Spinal cord (tissue), 10 donors: ENCODE data around the gene FAM3D. TPM values are rescaled to one million over a fixed set of nuclear protein-coding genes. Genes with fewer than 3 reads are reported as not detected.

Source experiments
- DNase-seq, 6 donors: peaks; one replicate each; pipeline versions ENCODE4 v3.0.0 to v3.0.0-alpha.2; 2013 to 2015; ENCODE audit warnings: low spot score in 6 of 6, low read depth in 4 of 6
- H3K27ac ChIP-seq: one replicate; pipeline ENCODE4 v1.5.1; 2013; ENCODE audit warnings: low read depth, low read length, control low read depth
- H3K27me3 ChIP-seq: one replicate; pipeline ENCODE4 v1.6.1; 2013; ENCODE audit warnings: low read length; ENCODE audit not compliant: control insufficient read depth, insufficient read depth
- H3K36me3 ChIP-seq: one replicate; pipeline ENCODE4 v1.6.1; 2013; ENCODE audit warnings: low read length; ENCODE audit not compliant: control insufficient read depth, insufficient read depth
- H3K4me1 ChIP-seq: one replicate; pipeline ENCODE4 v1.6.1; 2013; ENCODE audit warnings: low read length; ENCODE audit not compliant: control insufficient read depth, insufficient read depth
- H3K4me3 ChIP-seq: one replicate; pipeline ENCODE4 v1.5.1; 2013; ENCODE audit warnings: low read depth, low read length, control low read depth
- H3K9me3 ChIP-seq: one replicate; pipeline ENCODE4 v1.6.1; 2013; ENCODE audit warnings: low read length; ENCODE audit not compliant: control insufficient read depth, insufficient read depth
- WGBS: methylation state at CpG from one replicate; pipeline ENCODE4 v1.1.5; 2013; ENCODE audit warnings: missing lambda C conversion rate; ENCODE audit not compliant: insufficient coverage; 5-methylcytosine and 5-hydroxymethylcytosine counted together
- polyA plus RNA-seq, 2 donors: library from polyadenylated mRNA; unstranded; fragments of 120-200 nt; gene quantifications; one replicate each; pipeline ENCODE4 v1.2.1, GENCODE V29; 2013; ENCODE audit not compliant: insufficient read length in 2 of 2
- total RNA-seq, 2 donors: library from RNA; depleted of rRNA in 1 of 2; stranded (reverse); fragments of 120-200 nt in 1 of 2; fragments of >200 nt in 1 of 2; gene quantifications; one replicate each; pipeline versions ENCODE4 v1.2.3 to v1.2.4, GENCODE V29; 2013 to 2014
- donor health status: healthy.

Gene FAM3D
- total and polyA plus RNA-seq, 4 donors: 0.17 to 0.39 (median 0.20) TPM; not detected in 1

- Histone ChIP-seq H3K27ac (no peak overlapping the region), H3K27me3 (no peaks in the 10 kb centered on the region), H3K4me1 (peaks cover 5% of the 10 kb centered on the region), H3K9me3 (peaks cover under 1% of the 10 kb centered on the region), H3K36me3 (no peaks in the 10 kb centered on the region), H3K4me3 (no peak overlapping the region)
- DNase-seq: peak in 1 of 6 donors; percentile 64
- 17% methylated on average over 1 of the region's 4 CpGs for WGBS
Observed at GRCh38 chr3:58596834-58597518, 69.6 kb downstream of the FAM3D start.

GRCh38 chr3:58594117-58594516 lies 72.5 kb downstream of the FAM3D start:
- no peak overlapping the region for H3K27ac ChIP-seq
- no peak overlapping the region for H3K4me3 ChIP-seq
- 87% methylated on average over 5 of the region's 5 CpGs for WGBS
- H3K9me3 ChIP-seq: no peaks in the 10 kb centered on the region
- H3K4me1 ChIP-seq: peaks cover 5% of the 10 kb centered on the region
- no peaks in the 10 kb centered on the region for H3K36me3 ChIP-seq
- no peaks in the 10 kb centered on the region for H3K27me3 ChIP-seq
- DNase-seq: no peak

GRCh38 chr3:58591517-58592510 lies 74.8 kb downstream of the FAM3D start:
- no peaks in the 10 kb centered on the region for H3K36me3 ChIP-seq
- DNase-seq: no peak
- no peaks in the 10 kb centered on the region for H3K9me3 ChIP-seq
- H3K4me1 ChIP-seq: peaks cover 3% of the 10 kb centered on the region
- peaks cover 7% of the 10 kb centered on the region for H3K27me3 ChIP-seq
- H3K4me3 ChIP-seq: no peak overlapping the region
- WGBS: 81% methylated on average over 3 of the region's 6 CpGs
- no peak overlapping the region for H3K27ac ChIP-seq

- no peak overlapping the region for H3K4me3 ChIP-seq
- no peaks in the 10 kb centered on the region for H3K9me3 ChIP-seq
- H3K4me1 ChIP-seq: peaks cover 27% of the 10 kb centered on the region
- H3K36me3 ChIP-seq: no peaks in the 10 kb centered on the region
- DNase-seq: peak in 1 of 6 donors; percentile 67
- peaks cover 20% of the 10 kb centered on the region for H3K27me3 ChIP-seq
- H3K27ac ChIP-seq: no peak overlapping the region
- 94% methylated on average over 2 of the region's 3 CpGs for WGBS
Observed at GRCh38 chr3:58588030-58588614, 78.5 kb downstream of the FAM3D start.

- no peak overlapping the region for H3K27ac ChIP-seq
- DNase-seq: peak in 1 of 6 donors; percentile 21
- WGBS: 9% methylated on average over 44 of the region's 44 CpGs
- peaks cover 38% of the 10 kb centered on the region for H3K4me1 ChIP-seq
- H3K4me3 ChIP-seq: no peak overlapping the region
- H3K9me3 ChIP-seq: no peaks in the 10 kb centered on the region
- H3K36me3 ChIP-seq: no peaks in the 10 kb centered on the region
- H3K27me3 ChIP-seq: peaks cover 20% of the 10 kb centered on the region
Observed at GRCh38 chr3:58586776-58587192, 79.8 kb downstream of the FAM3D start.

- no peaks in the 10 kb centered on the region for H3K36me3 ChIP-seq
- no peak overlapping the region for H3K4me3 ChIP-seq
- 29% methylated on average over 6 of the region's 8 CpGs for WGBS
- H3K27ac ChIP-seq: no peak overlapping the region
- H3K27me3 ChIP-seq: peaks cover 20% of the 10 kb centered on the region
- H3K4me1 ChIP-seq: peaks cover 44% of the 10 kb centered on the region
- peak in 2 of 6 donors; percentile 47 to 53 for DNase-seq
- no peaks in the 10 kb centered on the region for H3K9me3 ChIP-seq
Observed at GRCh38 chr3:58585994-58586393, 80.6 kb downstream of the FAM3D start.

GRCh38 chr3:58585005-58585786 lies 81.4 kb downstream of the FAM3D start:
- H3K4me1 ChIP-seq: peaks cover 52% of the 10 kb centered on the region
- H3K36me3 ChIP-seq: no peaks in the 10 kb centered on the region
- peaks cover 20% of the 10 kb centered on the region for H3K27me3 ChIP-seq
- peak overlapping the region; percentile 67 for H3K27ac ChIP-seq
- H3K4me3 ChIP-seq: peak overlapping the region; percentile 38
- peak in 3 of 6 donors; percentile 53 to 92 (median 87) for DNase-seq
- 3% methylated on average over 36 of the region's 46 CpGs for WGBS
- H3K9me3 ChIP-seq: no peaks in the 10 kb centered on the region

- H3K36me3 ChIP-seq: no peaks in the 10 kb centered on the region
- H3K27ac ChIP-seq: peak overlapping the region; percentile 67
- peak overlapping the region; percentile 38 for H3K4me3 ChIP-seq
- DNase-seq: no peak
- H3K9me3 ChIP-seq: no peaks in the 10 kb centered on the region
- peaks cover 20% of the 10 kb centered on the region for H3K27me3 ChIP-seq
- WGBS: 41% methylated on average over 7 of the region's 10 CpGs
- peaks cover 52% of the 10 kb centered on the region for H3K4me1 ChIP-seq
Observed at GRCh38 chr3:58584690-58585004, 81.9 kb downstream of the FAM3D start.
